Panc1 (cell line): Measurements from ENCODE around the gene FGD5. TPM values are rescaled to one million over a fixed set of nuclear protein-coding genes. Genes with fewer than 3 reads are reported as not detected.
"Not testable (repeated sequence)": the region's sequence is repeated elsewhere in the genome, so short reads cannot be mapped to it uniquely, and the experiment has no call there.

Experiments
- ATAC-seq: fragments of 200-7000 bp; cut with Tn5 transposase; 2 replicates; pipeline ENCODE4 v1.9.1; 2020; ENCODE audit warnings: mild to moderate bottlenecking, moderate library complexity
- BruUV-seq: library from RNA; stranded (reverse); fragments of 400-500 nt; replicated peaks from 2 replicates; lab custom pipeline; 2021; lab: Mats Ljungman, UMichigan
- CTCF ChIA-PET: fragments of 300-600 bp; sonication (Branson Sonifier 250); formaldehyde crosslinking; loops from one replicate; lab custom pipeline; 2022; ENCODE audit warnings: antibody characterized with exemption; lab: Charles Lee
- POLR2A ChIA-PET: fragments of 300-600 bp; sonication (Branson Sonifier 250); formaldehyde crosslinking; loops from one replicate; lab custom pipeline; 2022; ENCODE audit warnings: antibody characterized with exemption; lab: Charles Lee
- DNase-seq: peaks from one replicate; pipeline ENCODE4 v3.0.0-alpha.2; 2010; ENCODE audit warnings: low read depth, low spot score
- H3K27ac ChIP-seq: 2 replicates; pipeline ENCODE4 v1.5.1; 2011; ENCODE audit warnings: mild to moderate bottlenecking, low read length, inconsistent platforms
- H3K27me3 ChIP-seq: fragments of 200-500 bp; sonication (Bioruptor generic); 2 replicates; pipeline ENCODE4 v1.6.0; 2014; ENCODE audit warnings: low read length, inconsistent platforms; ENCODE audit not compliant: control insufficient read depth, insufficient read depth
- H3K36me3 ChIP-seq: fragments of 200-500 bp; sonication (Bioruptor generic); 2 replicates; pipeline ENCODE4 v1.5.1; 2014; ENCODE audit warnings: inconsistent platforms, mild to moderate bottlenecking, low read length, moderate library complexity; ENCODE audit not compliant: control insufficient read depth, insufficient read depth
- H3K4me1 ChIP-seq: 2 replicates; pipeline ENCODE4 v1.5.1; 2011; ENCODE audit warnings: inconsistent platforms, mild to moderate bottlenecking, low read length, moderate library complexity; ENCODE audit not compliant: control insufficient read depth, insufficient read depth
- H3K4me3 ChIP-seq, 2 experiments: 2 replicates each; pipeline ENCODE4 v1.5.1; 2011 to 2012; ENCODE audit warnings: low read depth in 2 of 2, low read length in 2 of 2, mild to moderate bottlenecking in 2 of 2, inconsistent platforms in 1 of 2, moderate library complexity in 1 of 2
- H3K9me3 ChIP-seq: fragments of 200-500 bp; sonication (Bioruptor generic); 2 replicates; pipeline ENCODE4 v1.5.1; 2014; ENCODE audit warnings: low read depth, mild to moderate bottlenecking, inconsistent platforms, low read length, moderate library complexity; ENCODE audit not compliant: control insufficient read depth, insufficient read depth
- CTCF ChIP-seq: fragments of 450-650 bp; IDR thresholded peaks from 2 replicates; pipeline ENCODE4 v1.5.1; 2017; ENCODE audit warnings: mild to moderate bottlenecking
- POLR2AphosphoS5 ChIP-seq: IDR thresholded peaks from 2 replicates; pipeline ENCODE4 v1.6.1; 2012; ENCODE audit warnings: mild to moderate bottlenecking, low read depth, low read length, moderate library complexity
- REST ChIP-seq, 2 experiments: IDR thresholded peaks; 2 replicates each; pipeline ENCODE4 v1.6.1; 2011 to 2012; ENCODE audit warnings: low read depth in 2 of 2, control low read depth in 1 of 2, low read length in 1 of 2, mild to moderate bottlenecking in 1 of 2, moderate library complexity in 1 of 2; ENCODE audit not compliant: insufficient read depth in 1 of 2
- SIN3A ChIP-seq: IDR thresholded peaks from 2 replicates; pipeline ENCODE4 v1.6.1; 2012; ENCODE audit warnings: low read depth, mild to moderate bottlenecking, low read length, moderate library complexity, borderline replicate concordance; ENCODE audit not compliant: insufficient read depth
- TCF7L2 ChIP-seq: IDR thresholded peaks from 2 replicates; pipeline ENCODE4 v1.6.1; 2011; ENCODE audit warnings: mild to moderate bottlenecking, low read depth, low read length, inconsistent platforms
- in situ Hi-C: cut with HindIII; loops from 2 replicates; pipeline ENCODE4 v1.10.0; 2016; ENCODE audit warnings: low sequenced_read_pairs, low pct_unique_long_range_greater_than_20kb
- intact Hi-C: fragments of 100-400 bp; cut with micrococcal nuclease; formaldehyde crosslinking; loops from one replicate; pipeline ENCODE4 v1.10.0; 2022; ENCODE audit not compliant: unreplicated experiment
- total RNA-seq: library from RNA; stranded (reverse); gene quantifications from one replicate; pipeline ENCODE4 v1.2.1, GENCODE V29; 2021; ENCODE audit not compliant: unreplicated experiment

The FGD5 gene
- total RNA-seq, 1 experiment from 2014 or later, result 0.77 TPM

- Histone ChIP-seq H3K36me3 (no peaks in the 10 kb centered on the region), H3K4me1 (no peaks in the 10 kb centered on the region), H3K4me3 (no peak overlapping the region), H3K27ac (no peak overlapping the region), H3K9me3 (no peaks in the 10 kb centered on the region), H3K27me3 (peaks cover 13% of the 10 kb centered on the region)
- BruUV-seq, result no TSS peak
- ATAC-seq (no peak), DNase-seq (no peak)
- intact Hi-C loops, result no loop called here
- no peak for TF ChIP-seq SIN3A
- TF ChIP-seq POLR2AphosphoS5, result no peak
- TF ChIP-seq TCF7L2, result no peak
- TF ChIP-seq REST (IDR thresholded peaks at IDR 0.05; ENCODE audit: insufficient read depth in 1 of 2, low read depth in 2 of 2, low read length in 1 of 2), result no peak
- TF ChIP-seq CTCF, result no peak
- in situ Hi-C loops, result no loop called here
- CTCF ChIA-PET, result no interaction called here
- POLR2A ChIA-PET, result no interaction called here
These were observed 10.7 kb upstream of the FGD5 start for GRCh38 chr3:14808025-14808424.

GRCh38 chr3:14808502-14809266, 10.1 kb upstream of the FGD5 start:
- CTCF ChIA-PET, result no interaction called here
- H3K27me3 ChIP-seq, result peaks cover 13% of the 10 kb centered on the region
- in situ Hi-C loops (no loop called here), intact Hi-C loops (no loop called here)
- H3K4me1 ChIP-seq, result no peaks in the 10 kb centered on the region
- ATAC-seq (no peak), DNase-seq (no peak)
- no peaks in the 10 kb centered on the region for H3K36me3 ChIP-seq
- no peak overlapping the region for H3K27ac ChIP-seq
- POLR2A ChIA-PET, result no interaction called here
- TF ChIP-seq CTCF (no peak), REST (IDR thresholded peaks at IDR 0.05; ENCODE audit: insufficient read depth in 1 of 2, low read depth in 2 of 2, low read length in 1 of 2) (no peak), POLR2AphosphoS5 (no peak), SIN3A (no peak), TCF7L2 (no peak)
- no peaks in the 10 kb centered on the region for H3K9me3 ChIP-seq
- no TSS peak for BruUV-seq
- H3K4me3 ChIP-seq, result no peak overlapping the region

GRCh38 chr3:14809611-14810010, 9.2 kb upstream of the FGD5 start:
- POLR2A ChIA-PET, H3K4me3 ChIP-seq, H3K36me3 ChIP-seq, ATAC-seq, BruUV-seq, in situ Hi-C loops, intact Hi-C loops, DNase-seq, H3K27ac ChIP-seq, H3K9me3 ChIP-seq, H3K4me1 ChIP-seq, CTCF ChIA-PET: not testable (repeated sequence)
- H3K27me3 ChIP-seq, result peaks cover 13% of the 10 kb centered on the region
